ENCODE data around the gene PLA2G5.

Gene PLA2G5

GRCh38 chr1:20093303-20093702, 23.3 kb downstream of the PLA2G5 start:
- DNase-seq: no peak

GRCh38 chr1:20093940-20094391, 24.0 kb downstream of the PLA2G5 start:
- no peak for DNase-seq

GRCh38 chr1:20095564-20096434, 25.8 kb downstream of the PLA2G5 start:
- DNase-seq: no peak

- DNase-seq: no peak
Observed at GRCh38 chr1:20096840-20097447, 26.9 kb downstream of the PLA2G5 start.

GRCh38 chr1:20099533-20099932, 29.5 kb downstream of the PLA2G5 start:
- DNase-seq: no peak

GRCh38 chr1:20100632-20101355, 30.8 kb downstream of the PLA2G5 start:
- DNase-seq: peak; percentile 13

GRCh38 chr1:20102875-20103274, 32.9 kb downstream of the PLA2G5 start:
- DNase-seq: no peak

- DNase-seq: no peak
Observed at GRCh38 chr1:20105856-20106255, 35.9 kb downstream of the PLA2G5 start.

- DNase-seq: no peak
Observed at GRCh38 chr1:20107351-20107750, 37.4 kb downstream of the PLA2G5 start.

- no peak for DNase-seq
Observed at GRCh38 chr1:20107796-20108195, 37.8 kb downstream of the PLA2G5 start.

- DNase-seq: no peak
Observed at GRCh38 chr1:20108366-20109123, 38.6 kb downstream of the PLA2G5 start.

- DNase-seq: no peak
Observed at GRCh38 chr1:20109223-20109856, 39.3 kb downstream of the PLA2G5 start.

GRCh38 chr1:20110679-20111078, 40.7 kb downstream of the PLA2G5 start:
- no peak for DNase-seq

GRCh38 chr1:20111452-20111851, 41.5 kb downstream of the PLA2G5 start:
- no peak for DNase-seq

- DNase-seq: no peak
Observed at GRCh38 chr1:20112279-20113000, 42.4 kb downstream of the PLA2G5 start.

- no peak for DNase-seq
Observed at GRCh38 chr1:20114021-20114648, 44.1 kb downstream of the PLA2G5 start.

GRCh38 chr1:20115479-20115878, 45.5 kb downstream of the PLA2G5 start:
- DNase-seq: no peak

- DNase-seq: no peak
Observed at GRCh38 chr1:20115916-20116315, 45.9 kb downstream of the PLA2G5 start.

- no peak for DNase-seq
Observed at GRCh38 chr1:20117236-20117635, 47.2 kb downstream of the PLA2G5 start.

GRCh38 chr1:20119347-20119746, 49.4 kb downstream of the PLA2G5 start, which contains the start of gene PLA2G2D:
TSS of gene PLA2G2D (minus strand) at chr1:20119536. CDS start at chr1:20119498, 38 bp downstream.
- DNase-seq: no peak

- DNase-seq: no peak
Observed at GRCh38 chr1:20120796-20121195, 50.8 kb downstream of the PLA2G5 start.

All from stimulated activated CD4-positive, alpha-beta T cell treated with anti-CD3 and anti-CD28 coated beads, Interleukin-4, amount 100 ng/mL, for 1 hour (primary cell).